BLaER1 (cell line): ENCODE data around the gene RAB6A.
A peak's percentile ranks its signal among the peaks of the same experiment; 100 is the strongest.

Source experiments
- H3K27ac ChIP-seq: shearing (Covaris generic); formaldehyde crosslinking; 2 replicates; pipeline ENCODE4 v1.8.1; 2022
- H3K27me3 ChIP-seq: shearing (Covaris generic); formaldehyde crosslinking; 2 replicates; pipeline ENCODE4 v1.8.1; 2022
- H3K36me3 ChIP-seq: shearing (Covaris generic); formaldehyde crosslinking; 2 replicates; pipeline ENCODE4 v1.8.1; 2022
- H3K4me1 ChIP-seq: shearing (Covaris generic); formaldehyde crosslinking; 2 replicates; pipeline ENCODE4 v1.8.1; 2022
- H3K4me2 ChIP-seq: shearing (Covaris generic); formaldehyde crosslinking; 2 replicates; pipeline ENCODE4 v1.8.1; 2022
- H3K4me3 ChIP-seq: shearing (Covaris generic); formaldehyde crosslinking; 2 replicates; pipeline ENCODE4 v1.8.1; 2022
- H3K9ac ChIP-seq: shearing (Covaris generic); formaldehyde crosslinking; 2 replicates; pipeline ENCODE4 v1.8.1; 2022
- H3K9me3 ChIP-seq: shearing (Covaris generic); formaldehyde crosslinking; 2 replicates; pipeline ENCODE4 v1.8.1; 2022
- H4K20me1 ChIP-seq: shearing (Covaris generic); formaldehyde crosslinking; 2 replicates; pipeline ENCODE4 v1.8.1; 2022
- Cebpa-rat ChIP-seq: shearing (Covaris generic); IDR thresholded peaks from 2 replicates; pipeline ENCODE4 v1.8.1; 2022

The RAB6A gene

GRCh38 chr11:73633999-73634398 is 126.9 kb downstream of the RAB6A start:
- Histone ChIP-seq H3K4me2 (no peak overlapping the region), H3K9ac (no peak overlapping the region), H3K9me3 (peaks cover 9% of the 10 kb centered on the region), H3K4me3 (no peak overlapping the region), H3K27me3 (no peaks in the 10 kb centered on the region), H3K27ac (no peak overlapping the region), H4K20me1 (no peaks in the 10 kb centered on the region), H3K4me1 (peaks cover 6% of the 10 kb centered on the region; the same call in 1 of the 2 replicates), H3K36me3 (no peaks in the 10 kb centered on the region)
- TF ChIP-seq Cebpa-rat = no peak

- H3K9ac ChIP-seq = no peak overlapping the region
- H3K4me1 ChIP-seq = peaks cover 6% of the 10 kb centered on the region; the same call in 1 of the 2 replicates
- H3K27me3 ChIP-seq = no peaks in the 10 kb centered on the region
- no peak for TF ChIP-seq Cebpa-rat
- H3K27ac ChIP-seq = no peak overlapping the region
- no peaks in the 10 kb centered on the region for H3K36me3 ChIP-seq
- no peak overlapping the region for H3K4me2 ChIP-seq
- peaks cover 9% of the 10 kb centered on the region for H3K9me3 ChIP-seq
- no peak overlapping the region for H3K4me3 ChIP-seq
- no peaks in the 10 kb centered on the region for H4K20me1 ChIP-seq
Measured at GRCh38 chr11:73632996-73633395, 127.9 kb downstream of the RAB6A start.

GRCh38 chr11:73629907-73630306 is 131.0 kb downstream of the RAB6A start:
- Histone ChIP-seq H3K4me1 (peaks cover 9% of the 10 kb centered on the region; the same call in 1 of the 2 replicates), H3K4me2 (peak overlapping the region; percentile 22; the same call in 1 of the 2 replicates)

GRCh38 chr11:73625696-73626318 is 135.1 kb downstream of the RAB6A start:
- Histone ChIP-seq H3K27me3 (no peaks in the 10 kb centered on the region), H3K4me3 (no peak overlapping the region), H3K27ac (no peak overlapping the region), H3K9me3 (no peaks in the 10 kb centered on the region), H4K20me1 (no peaks in the 10 kb centered on the region), H3K36me3 (no peaks in the 10 kb centered on the region), H3K4me1 (peaks cover 20% of the 10 kb centered on the region), H3K4me2 (peak overlapping the region; percentile 16), H3K9ac (no peak overlapping the region)
- TF ChIP-seq Cebpa-rat = no peak

More at GRCh38 chr11:73629907-73630306, 131.0 kb downstream of the RAB6A start:
- Histone ChIP-seq H3K4me3 (no peak overlapping the region), H3K9me3 (peaks cover 9% of the 10 kb centered on the region), H3K9ac (no peak overlapping the region), H3K27ac (no peak overlapping the region), H4K20me1 (no peaks in the 10 kb centered on the region), H3K27me3 (no peaks in the 10 kb centered on the region), H3K36me3 (no peaks in the 10 kb centered on the region)
- TF ChIP-seq Cebpa-rat = peak; percentile 34; the same call in 1 of the 2 replicates
